ENCODE measurements around the gene GJA5.

- no peak for TF ChIP-seq CTCF (conservative IDR thresholded peaks at IDR 0.05)
- TF ChIP-seq EZH2 (IDR thresholded peaks at IDR 0.05; ENCODE audit: low read depth): no peak
These were observed 26.1 kb upstream of the GJA5 start for GRCh38 chr1:147786536-147786935.

All from PC-9 (cell line).